ENCODE results near the gene MLNR. TPM values are rescaled to one million over a fixed set of nuclear protein-coding genes. Genes with fewer than 3 reads are reported as not detected.

Gene MLNR
- total and polyA plus RNA-seq, 11 donors = 0.50 to 0.75 TPM; not detected in 9

DNA sequence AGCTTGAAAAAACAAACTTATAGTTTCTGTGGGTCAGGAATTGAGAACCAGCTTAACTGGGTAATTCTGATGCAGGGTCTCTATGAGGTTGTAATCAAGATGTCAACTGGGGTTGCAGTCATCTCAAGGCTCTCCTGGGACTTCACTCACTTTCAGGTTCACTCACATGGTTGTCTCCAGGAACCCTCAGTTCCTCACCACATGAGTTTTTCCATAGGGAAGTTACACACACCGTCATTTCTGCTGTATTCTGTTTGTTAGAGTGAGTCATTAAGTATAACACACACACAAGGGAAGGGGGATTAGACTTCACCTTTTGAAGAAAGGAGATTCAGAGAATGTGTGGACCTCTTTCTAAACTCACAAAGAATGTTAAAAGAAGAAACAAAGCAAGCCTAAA is 34.9 kb upstream of the MLNR start:
- 71 to 80% (median 74%) methylated on average over 1 of the region's 1 CpG for WGBS, 4 donors

DNA sequence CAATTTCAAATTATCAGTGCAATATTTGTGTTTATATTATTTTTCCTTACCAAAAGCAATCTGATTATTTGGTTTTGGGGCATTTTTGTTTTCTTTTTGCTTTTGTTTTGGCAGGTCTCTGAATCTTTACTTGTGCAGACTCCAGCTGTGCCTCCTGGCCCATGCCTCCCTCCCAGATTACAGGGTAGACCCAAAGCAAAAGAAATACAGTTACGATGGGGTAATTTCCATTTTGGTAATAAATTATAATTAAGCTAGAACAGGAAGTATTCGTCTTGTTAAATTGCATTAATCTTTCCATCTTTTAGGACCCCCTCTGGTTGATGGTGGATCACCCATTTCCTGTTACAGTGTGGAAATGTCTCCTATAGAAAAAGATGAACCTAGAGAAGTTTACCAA is 29.2 kb upstream of the MLNR start:
- H3K4me3 ChIP-seq = no peak overlapping the region
- no peak for ATAC-seq
- H3K27ac ChIP-seq = no peak overlapping the region
- H3K9me3 ChIP-seq = no peaks in the 10 kb centered on the region
- 90 to 97% (median 94%) methylated on average over 2 of the region's 2 CpGs for WGBS, 4 donors
- TF ChIP-seq, protein P1, sequence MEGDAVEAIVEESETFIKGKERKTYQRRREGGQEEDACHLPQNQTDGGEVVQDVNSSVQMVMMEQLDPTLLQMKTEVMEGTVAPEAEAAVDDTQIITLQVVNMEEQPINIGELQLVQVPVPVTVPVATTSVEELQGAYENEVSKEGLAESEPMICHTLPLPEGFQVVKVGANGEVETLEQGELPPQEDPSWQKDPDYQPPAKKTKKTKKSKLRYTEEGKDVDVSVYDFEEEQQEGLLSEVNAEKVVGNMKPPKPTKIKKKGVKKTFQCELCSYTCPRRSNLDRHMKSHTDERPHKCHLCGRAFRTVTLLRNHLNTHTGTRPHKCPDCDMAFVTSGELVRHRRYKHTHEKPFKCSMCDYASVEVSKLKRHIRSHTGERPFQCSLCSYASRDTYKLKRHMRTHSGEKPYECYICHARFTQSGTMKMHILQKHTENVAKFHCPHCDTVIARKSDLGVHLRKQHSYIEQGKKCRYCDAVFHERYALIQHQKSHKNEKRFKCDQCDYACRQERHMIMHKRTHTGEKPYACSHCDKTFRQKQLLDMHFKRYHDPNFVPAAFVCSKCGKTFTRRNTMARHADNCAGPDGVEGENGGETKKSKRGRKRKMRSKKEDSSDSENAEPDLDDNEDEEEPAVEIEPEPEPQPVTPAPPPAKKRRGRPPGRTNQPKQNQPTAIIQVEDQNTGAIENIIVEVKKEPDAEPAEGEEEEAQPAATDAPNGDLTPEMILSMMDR (IDR thresholded peaks at IDR 0.05) = no peak
- TF ChIP-seq POLR2A (IDR thresholded peaks at IDR 0.05) = no peak
- peaks cover 0 to 100% (median 99%) of the 10 kb centered on the region in 9 donors for H3K36me3 ChIP-seq
- no peaks in the 10 kb centered on the region for H3K4me1 ChIP-seq
- DNase-seq = no peak
- no peaks in the 10 kb centered on the region for H3K27me3 ChIP-seq
- intact Hi-C loops (cut with DNase I) = no loop called here

More for the DNA sequence above, 34.9 kb upstream of the MLNR start:
- no peak overlapping the region for H3K27ac ChIP-seq
- intact Hi-C loops (cut with DNase I) = no loop called here
- no peak overlapping the region for H3K4me3 ChIP-seq
- no peaks in the 10 kb centered on the region for H3K27me3 ChIP-seq
- H3K9me3 ChIP-seq = no peaks in the 10 kb centered on the region
- no peak for DNase-seq
- no peak for TF ChIP-seq POLR2A (IDR thresholded peaks at IDR 0.05)
- TF ChIP-seq, protein P1 (IDR thresholded peaks at IDR 0.05) = no peak
- peaks cover 0 to 16% (median 0%) of the 10 kb centered on the region in 12 donors for H3K4me1 ChIP-seq
- ATAC-seq = no peak
- H3K36me3 ChIP-seq = peaks cover 0 to 97% (median 82%) of the 10 kb centered on the region in 9 donors

DNA sequence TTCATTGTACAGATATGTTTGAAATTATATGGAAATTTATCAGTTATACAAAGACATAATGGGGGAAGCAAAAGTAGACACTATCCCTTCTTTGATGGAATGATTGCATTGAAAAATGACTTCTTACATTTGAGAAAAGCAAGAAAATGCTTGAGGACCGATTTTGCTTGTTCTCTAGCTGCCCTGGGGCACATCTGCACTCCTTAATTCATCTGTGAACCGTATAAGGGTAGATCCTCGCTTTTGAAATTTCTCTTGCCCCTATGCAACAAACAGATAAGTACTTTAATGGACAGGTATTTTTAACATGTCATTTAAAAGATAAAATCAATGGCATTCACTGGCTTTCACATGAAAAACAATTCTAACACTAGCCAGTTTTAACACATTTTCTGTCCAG is 13.5 kb upstream of the MLNR start:
- no peaks in the 10 kb centered on the region for H3K27me3 ChIP-seq
- ATAC-seq (no peak), DNase-seq (no peak)
- WGBS, 4 donors = 95 to 98% (median 96%) methylated on average over 3 of the region's 3 CpGs
- H3K27ac ChIP-seq = no peak overlapping the region
- H3K4me1 ChIP-seq = peaks cover 0 to 6% (median 0%) of the 10 kb centered on the region in 12 donors
- H3K4me3 ChIP-seq = no peak overlapping the region
- TF ChIP-seq POLR2A (IDR thresholded peaks at IDR 0.05) = no peak
- TF ChIP-seq, protein P1 (IDR thresholded peaks at IDR 0.05) = no peak
- intact Hi-C loops (cut with DNase I) = no loop called here
- peaks cover 0 to 92% (median 76%) of the 10 kb centered on the region in 9 donors for H3K36me3 ChIP-seq
- no peaks in the 10 kb centered on the region for H3K9me3 ChIP-seq

DNA sequence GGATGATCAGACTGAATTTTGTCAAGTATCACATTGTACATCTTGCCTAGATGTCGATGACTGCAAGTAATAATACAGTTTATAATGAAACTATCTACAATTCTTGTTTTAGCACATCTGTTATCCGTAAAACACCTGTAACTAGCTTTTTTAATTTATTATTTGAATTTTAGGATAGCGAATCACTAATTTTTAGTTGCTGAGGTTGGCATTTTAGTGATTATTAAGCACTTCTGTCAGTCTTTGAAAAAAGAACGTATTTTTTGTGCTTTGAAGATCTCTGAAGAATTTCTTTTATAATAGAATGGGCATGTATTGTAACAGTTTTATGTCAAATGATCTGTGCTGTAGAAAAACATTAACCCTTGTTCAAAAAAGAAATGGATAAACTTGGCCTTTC is 11.5 kb upstream of the MLNR start:
- Histone ChIP-seq H3K27me3 (no peaks in the 10 kb centered on the region), H3K4me3 (no peak overlapping the region), H3K27ac (no peak overlapping the region), H3K9me3 (no peaks in the 10 kb centered on the region), H3K4me1 (peaks cover 0 to 6% (median 0%) of the 10 kb centered on the region in 12 donors), H3K36me3 (peaks cover 0 to 72% (median 57%) of the 10 kb centered on the region in 9 donors)
- intact Hi-C loops (cut with DNase I) = no loop called here
- DNase-seq (no peak), ATAC-seq (no peak)
- TF ChIP-seq, protein P1 (IDR thresholded peaks at IDR 0.05) = no peak
- no peak for TF ChIP-seq POLR2A (IDR thresholded peaks at IDR 0.05)
- WGBS, 4 donors = 93 to 98% (median 97%) methylated on average over 4 of the region's 4 CpGs

Measured in heart left ventricle (tissue), 16 donors.